NCI-H82 (cell line): ENCODE data around the gene WDFY1.
A peak's percentile ranks its signal among the peaks of the same experiment; 100 is the strongest.

Experiments
- DNase-seq: peaks from one replicate; lab custom pipeline; 2025; lab: John Stamatoyannopoulos, UW

The WDFY1 gene

GRCh38 chr2:223944703-223945531 lies at the start of gene WDFY1:
Gene WDFY1 (minus strand): TSS chr2:223945335. CDS start chr2:223945284, 51 bp downstream.
- DNase-seq: peak; percentile 91

GRCh38 chr2:223994562-223995162 lies 49.5 kb upstream of the WDFY1 start:
- DNase-seq: no peak

GRCh38 chr2:223993634-223994232 lies 48.6 kb upstream of the WDFY1 start:
- DNase-seq: peak; percentile 90

- DNase-seq: no peak
These were observed 46.5 kb upstream of the WDFY1 start for GRCh38 chr2:223991611-223992010.

GRCh38 chr2:223989856-223990232 lies 44.7 kb upstream of the WDFY1 start:
- DNase-seq: no peak

- no peak for DNase-seq
These were observed 44.2 kb upstream of the WDFY1 start for GRCh38 chr2:223989206-223989855.

- DNase-seq: no peak
These were observed 36.1 kb upstream of the WDFY1 start for GRCh38 chr2:223981241-223981640.

GRCh38 chr2:223980803-223981202 lies 35.7 kb upstream of the WDFY1 start:
- DNase-seq: no peak

- no peak for DNase-seq
These were observed 35.2 kb upstream of the WDFY1 start for GRCh38 chr2:223980397-223980735.

GRCh38 chr2:223979730-223980396 lies 34.7 kb upstream of the WDFY1 start:
- DNase-seq: no peak

GRCh38 chr2:223978451-223978850 lies 33.3 kb upstream of the WDFY1 start:
- DNase-seq: no peak

- DNase-seq: no peak
These were observed 31.6 kb upstream of the WDFY1 start for GRCh38 chr2:223976635-223977226.

GRCh38 chr2:223973606-223974005 lies 28.5 kb upstream of the WDFY1 start:
- DNase-seq: no peak

- no peak for DNase-seq
These were observed 27.5 kb upstream of the WDFY1 start for GRCh38 chr2:223972656-223973102.

GRCh38 chr2:223971731-223972130 lies 26.6 kb upstream of the WDFY1 start:
- no peak for DNase-seq

GRCh38 chr2:223970343-223971128 lies 25.4 kb upstream of the WDFY1 start:
- peak; percentile 74 for DNase-seq

GRCh38 chr2:223969856-223970255 lies 24.7 kb upstream of the WDFY1 start:
- peak; percentile 7 for DNase-seq

GRCh38 chr2:223969315-223969714 lies 24.2 kb upstream of the WDFY1 start:
- no peak for DNase-seq

GRCh38 chr2:223967981-223968380 lies 22.8 kb upstream of the WDFY1 start:
- DNase-seq: no peak

- DNase-seq: no peak
These were observed 14.6 kb upstream of the WDFY1 start for GRCh38 chr2:223959688-223960087.
